ENCODE measurements around the gene CSN2.
"Not testable (repeated sequence)": the region's sequence is repeated elsewhere in the genome, so short reads cannot be mapped to it uniquely, and the experiment has no call there.

Gene CSN2

DNA sequence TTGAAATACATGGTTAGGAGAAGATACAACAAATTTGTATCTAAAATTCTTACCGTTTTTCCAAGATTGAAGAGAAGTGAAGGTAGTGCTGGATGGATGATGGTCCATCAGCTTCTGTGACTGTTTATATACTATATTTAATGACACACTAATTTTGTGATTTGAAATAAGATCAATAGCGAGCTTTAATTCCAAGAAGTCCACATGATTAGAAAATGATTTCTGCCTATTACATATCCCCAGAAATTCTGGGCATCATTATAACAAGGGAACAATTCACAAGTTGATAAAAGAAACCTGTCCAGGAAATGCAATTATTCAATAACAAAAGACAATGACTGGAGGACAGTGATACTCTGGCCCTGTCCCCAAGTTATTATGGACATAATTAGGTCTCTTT, at the start of gene CSN2:
Gene CSN2, minus strand, starts transcription at position 101 of the 400 bp plus-strand sequence. CDS start 4,733 bp downstream, outside the sequence.
- DNase-seq = no peak

GRCh38 chr4:70008771-70009170, 43.2 kb upstream of the CSN2 start:
- no peak for DNase-seq

GRCh38 chr4:70002507-70002906, 37.0 kb upstream of the CSN2 start:
- DNase-seq = no peak

DNA sequence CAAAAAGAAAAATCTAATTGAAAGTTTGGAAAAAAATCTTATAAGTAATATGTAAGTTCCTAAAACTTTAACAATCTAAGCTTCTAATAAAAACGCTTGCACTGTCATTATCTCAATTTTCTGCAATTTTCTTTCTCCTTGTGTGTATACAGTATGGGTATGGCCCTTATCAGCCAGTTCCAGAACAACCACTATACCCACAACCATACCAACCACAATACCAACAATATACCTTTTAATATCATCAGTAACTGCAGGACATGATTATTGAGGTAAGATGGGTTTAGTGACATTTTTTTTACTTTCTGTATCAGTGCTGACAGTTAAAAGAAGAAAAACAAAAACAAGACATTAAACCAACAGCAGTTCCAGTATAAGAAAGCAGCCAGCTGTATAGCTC, 35.2 kb upstream of the CSN2 start:
- DNase-seq = no peak

DNA sequence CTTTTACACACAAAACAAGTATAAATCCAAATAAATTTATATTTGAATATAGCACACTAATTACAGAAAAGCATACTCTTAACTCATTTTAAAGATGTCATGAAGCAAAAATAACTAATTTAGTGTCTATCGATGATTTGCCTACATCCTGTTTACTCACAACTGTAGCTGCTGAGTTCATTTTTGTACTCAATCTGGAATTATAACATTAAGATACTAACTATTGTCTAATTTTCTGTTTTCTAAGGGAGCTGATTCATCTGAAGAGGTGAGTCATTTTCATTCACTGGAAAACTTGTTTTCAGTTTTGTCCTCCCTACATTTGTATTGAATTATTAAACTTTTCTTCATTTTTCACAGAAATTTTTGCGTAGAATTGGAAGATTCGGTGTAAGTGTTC, 33.9 kb upstream of the CSN2 start:
- no peak for DNase-seq

DNA sequence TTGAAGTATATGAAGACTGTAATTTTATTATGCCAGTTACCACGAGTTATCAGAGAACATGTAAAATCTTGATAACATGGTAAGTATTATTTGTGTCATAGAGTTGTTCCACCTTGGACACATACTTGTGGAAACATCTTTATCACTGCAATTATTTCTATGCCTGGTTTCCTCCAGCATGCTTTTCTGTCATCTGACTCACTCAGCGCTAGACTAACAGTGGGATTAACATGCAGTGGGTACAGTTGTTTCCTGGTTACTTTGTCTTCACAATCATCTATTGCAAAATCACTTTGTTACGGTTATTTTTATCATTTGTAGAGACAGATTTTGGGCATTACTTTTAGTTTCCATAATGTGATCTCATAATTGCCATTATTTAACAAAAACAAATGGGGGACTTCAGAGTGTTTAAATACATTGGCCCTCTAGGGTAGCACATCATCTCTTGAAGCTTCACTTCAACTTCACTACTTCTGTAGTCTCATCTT, 30.0 kb upstream of the CSN2 start, which contains the start of gene STATH:
Gene STATH, plus strand, starts transcription at position 441 of the 491 bp plus-strand sequence. CDS start 2,472 bp downstream, outside the sequence.
- peak; percentile 28 to 33 for DNase-seq

GRCh38 chr4:69994782-69995181, 29.3 kb upstream of the CSN2 start:
- DNase-seq = no peak

- no peak for DNase-seq
Measured at GRCh38 chr4:69991016-69991415, 25.5 kb upstream of the CSN2 start.

- DNase-seq = no peak
Measured at GRCh38 chr4:69986663-69987062, 21.1 kb upstream of the CSN2 start.

GRCh38 chr4:69984030-69984443, 18.5 kb upstream of the CSN2 start:
- no peak for DNase-seq

- no peak for DNase-seq
Measured at GRCh38 chr4:69977582-69977981, 12.1 kb upstream of the CSN2 start.

- no peak for DNase-seq
Measured at GRCh38 chr4:69974631-69975030, 9.1 kb upstream of the CSN2 start.

- DNase-seq = peak in 1 of 2 experiments; percentile 8
Measured at GRCh38 chr4:69970071-69970470, 4.5 kb upstream of the CSN2 start.

DNA sequence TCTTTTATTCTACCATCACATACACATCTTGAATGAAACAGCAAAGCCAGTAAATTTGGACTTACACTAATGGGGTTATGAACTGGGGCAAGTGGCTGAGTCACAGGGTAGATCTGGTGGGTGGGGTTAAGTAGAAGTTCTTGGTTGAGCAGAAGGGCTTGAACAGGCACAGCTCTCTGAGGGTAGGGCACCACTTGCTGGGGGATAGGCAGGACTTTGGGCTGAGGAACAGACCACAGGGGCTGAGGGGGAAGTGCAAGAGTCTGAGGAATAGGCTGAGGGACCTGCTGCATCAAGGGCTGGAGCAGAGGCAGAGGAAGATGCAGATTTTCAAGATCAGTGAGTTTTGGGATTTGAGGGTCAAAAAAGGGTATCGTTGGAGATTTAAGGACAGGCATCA, 8.3 kb downstream of the CSN2 start:
- DNase-seq = no peak

DNA sequence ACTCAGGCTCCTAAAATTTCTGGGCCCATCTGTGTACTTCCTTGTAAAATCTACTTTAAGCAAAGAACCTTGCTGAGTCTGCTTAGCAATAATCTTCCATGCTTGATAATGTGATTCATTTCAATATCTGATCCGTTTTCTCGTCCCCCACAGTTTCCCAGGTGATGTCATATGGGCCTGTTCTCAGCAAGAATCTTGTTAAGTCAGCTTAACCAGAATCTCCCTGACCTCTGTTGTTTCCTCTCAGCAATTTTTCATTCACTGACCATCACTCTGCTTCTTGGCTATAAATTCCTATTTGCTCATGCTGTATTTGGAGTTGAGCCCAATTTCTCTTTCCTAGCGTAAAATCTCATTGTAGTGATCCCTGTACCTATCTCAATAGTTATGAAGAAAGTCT, 13.9 kb downstream of the CSN2 start:
- no peak for DNase-seq

DNA sequence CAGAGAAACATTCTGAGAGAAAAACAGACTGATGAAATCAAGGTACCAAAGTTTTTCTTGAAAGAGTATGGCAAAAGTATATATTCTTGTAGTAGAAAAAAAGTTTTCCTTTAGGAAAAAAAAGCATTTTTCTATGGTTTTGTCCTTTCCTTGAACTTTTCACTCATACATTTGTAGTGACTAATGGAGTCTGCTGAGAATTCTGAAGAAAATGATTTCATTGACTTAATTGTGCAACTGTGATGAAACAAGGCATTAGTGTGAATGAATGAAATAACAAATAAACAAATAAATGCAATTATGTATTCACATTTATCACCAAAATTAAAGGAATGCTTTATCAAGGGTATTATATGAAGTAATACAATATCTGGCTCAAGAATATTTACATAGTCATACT, 29.0 kb downstream of the CSN2 start:
- no peak for DNase-seq

GRCh38 chr4:69934150-69934549, 31.4 kb downstream of the CSN2 start:
- no peak for DNase-seq

- DNase-seq = no peak
Measured at GRCh38 chr4:69930768-69931167, 34.8 kb downstream of the CSN2 start, which contains the start of gene CSN1S1. Gene CSN1S1 (plus strand): TSS chr4:69931068. CDS start chr4:69932556, 1,488 bp downstream.

GRCh38 chr4:69923782-69924410, 41.6 kb downstream of the CSN2 start:
- DNase-seq = not testable (repeated sequence)

GRCh38 chr4:69920874-69921273, 44.7 kb downstream of the CSN2 start:
- DNase-seq = no peak

DNA sequence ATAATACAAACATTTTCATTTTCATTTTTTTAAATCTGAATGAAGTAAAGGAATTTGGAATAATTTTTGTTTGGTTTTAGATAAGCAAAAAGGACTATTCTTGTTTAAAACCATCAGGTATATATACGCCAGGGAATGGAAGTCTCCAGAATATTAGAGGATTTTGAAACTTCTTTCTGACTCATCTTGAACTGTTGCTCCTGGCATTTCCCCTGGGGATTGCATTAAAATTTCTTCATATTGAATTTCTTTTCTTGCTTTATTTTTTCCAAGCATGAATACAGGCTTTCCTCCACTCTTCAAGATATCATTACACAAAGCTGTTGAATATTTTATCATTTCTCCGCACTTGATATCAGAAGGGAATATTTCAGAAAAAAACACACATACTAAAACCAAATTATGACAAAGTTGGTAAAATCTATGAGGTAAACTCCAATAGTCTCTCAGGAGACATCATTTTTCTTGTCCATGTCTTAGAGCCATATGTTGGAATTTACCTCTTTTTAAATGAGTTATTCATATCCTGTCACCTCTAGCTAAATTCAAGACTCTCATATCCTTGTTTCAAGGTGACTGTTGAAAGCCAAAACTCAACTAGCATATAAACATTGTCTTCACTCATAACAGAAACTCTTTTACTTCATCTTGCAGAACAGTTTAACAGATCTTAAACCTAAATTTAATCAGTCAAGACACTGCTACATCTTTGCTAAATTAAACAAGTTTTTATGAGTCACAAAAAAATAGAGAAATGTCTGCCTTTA, 55.3 kb downstream of the CSN2 start:
- DNase-seq = no peak

GRCh38 chr4:69909195-69909594, 56.3 kb downstream of the CSN2 start:
- DNase-seq = no peak

DNA sequence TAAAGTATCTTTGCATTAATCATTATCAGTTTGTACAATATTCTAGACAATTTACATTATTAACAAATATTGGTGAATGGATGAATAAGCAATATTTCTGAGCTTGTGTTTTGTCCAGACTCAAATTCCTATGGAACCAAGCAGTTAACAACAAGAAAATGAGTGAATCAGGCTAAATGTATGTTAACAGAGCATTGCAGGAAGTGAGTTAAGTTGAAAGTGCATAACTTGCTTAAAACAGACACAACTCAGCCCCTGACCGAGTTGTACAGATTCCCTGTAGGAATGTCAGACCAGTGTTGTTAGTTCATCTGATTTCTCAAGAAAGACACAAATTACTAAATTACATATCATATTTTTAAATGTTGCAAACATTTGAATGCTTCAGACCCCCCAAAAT, 58.4 kb downstream of the CSN2 start:
- DNase-seq = no peak
